LNCAP (cell line): Measurements from ENCODE around the gene PWP1.

ENCODE experiments used
- CTCF ChIP-seq: fragments of 450-650 bp; IDR thresholded peaks from 2 replicates; pipeline ENCODE4 v1.5.1; 2017; ENCODE audit warnings: mild to moderate bottlenecking

Gene PWP1

GRCh38 chr12:107651571-107652449 is 33.8 kb upstream of the PWP1 start:
- TF ChIP-seq CTCF, result no peak

DNA sequence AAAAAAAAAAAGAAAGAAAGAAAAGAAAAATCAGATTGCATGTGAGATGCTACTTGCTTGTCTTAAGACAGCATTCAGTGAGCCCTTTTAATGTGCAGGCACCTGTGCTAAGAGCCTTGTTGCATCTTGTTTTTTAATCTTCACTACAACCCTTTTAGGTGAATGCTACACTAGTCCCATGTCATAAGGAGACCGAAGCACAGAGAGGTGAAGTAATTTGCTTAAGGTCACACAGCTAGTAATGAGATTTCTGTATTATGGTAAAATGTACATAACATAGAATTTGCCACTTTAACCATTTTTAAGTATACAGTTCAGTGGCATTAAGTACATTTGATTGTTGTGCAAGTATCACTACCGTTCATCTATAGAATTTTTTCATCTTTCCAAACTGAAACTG is 32.1 kb upstream of the PWP1 start:
- TF ChIP-seq CTCF, result no peak

- TF ChIP-seq CTCF, result no peak
Measured at GRCh38 chr12:107654873-107655272, 30.7 kb upstream of the PWP1 start.

- TF ChIP-seq CTCF, result no peak
Measured at GRCh38 chr12:107655281-107656065, 30.1 kb upstream of the PWP1 start.

- TF ChIP-seq CTCF, result no peak
Measured at GRCh38 chr12:107656302-107656701, 29.3 kb upstream of the PWP1 start.

GRCh38 chr12:107657133-107657532 is 28.5 kb upstream of the PWP1 start:
- TF ChIP-seq CTCF, result no peak

DNA sequence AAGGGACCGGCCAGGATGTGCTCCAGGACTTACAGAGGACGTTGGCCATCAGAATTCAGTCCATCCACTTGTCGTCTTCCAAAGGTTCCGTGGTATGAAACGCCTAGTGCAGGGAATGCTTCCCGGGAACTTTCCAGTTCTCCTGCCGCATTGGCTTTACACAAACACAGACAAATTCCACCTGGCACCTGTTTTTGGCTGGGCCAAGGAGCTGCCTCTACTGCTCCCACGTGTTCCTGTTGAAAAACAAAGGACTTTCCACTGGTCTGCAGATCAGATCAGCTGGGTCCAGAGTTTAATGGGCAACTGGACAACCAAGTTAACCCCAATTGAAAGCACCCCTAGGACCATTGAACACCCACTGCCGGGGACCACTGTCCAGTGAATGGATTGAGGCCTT is 28.0 kb upstream of the PWP1 start:
- TF ChIP-seq CTCF, result no peak
